Measurements from ENCODE around the gene PRMT3. TPM values are rescaled to one million over a fixed set of nuclear protein-coding genes. Genes with fewer than 3 reads are reported as not detected.

PRMT3 gene
- total RNA-seq, 3 donors from 2014 or later: 14.9 to 26.2 (median 18.4) TPM

DNA sequence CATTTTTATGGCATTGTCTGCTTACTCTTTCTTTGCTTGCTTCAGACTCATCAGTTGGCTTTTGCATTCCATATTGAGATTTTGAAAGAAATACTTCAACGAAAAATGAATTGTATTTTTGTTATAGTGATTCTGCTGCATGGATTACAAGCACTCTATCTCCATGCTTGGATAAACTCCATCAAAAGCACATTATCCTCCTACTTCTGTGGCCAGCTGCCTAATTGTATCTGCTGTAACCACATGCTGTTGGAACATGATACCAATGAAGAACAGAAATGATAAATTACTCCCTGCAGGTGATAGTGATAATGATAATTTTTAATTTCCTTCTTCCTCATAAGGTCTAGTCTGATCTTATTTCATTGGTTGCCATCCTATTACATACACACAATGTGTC lies 100.8 kb downstream of the PRMT3 start:
- Histone ChIP-seq H3K4me1 (no peaks in the 10 kb centered on the region), H3K9me3 (no peaks in the 10 kb centered on the region), H3K4me3 (no peak overlapping the region), H3K27me3 (no peaks in the 10 kb centered on the region), H3K36me3 (no peaks in the 10 kb centered on the region), H3K27ac (no peak overlapping the region)
- intact Hi-C loops (cut with DNase I; ENCODE audit: low total_unique reads): no loop called here
- no peak for TF ChIP-seq POLR2AphosphoS5 (IDR thresholded peaks at IDR 0.05)
- TF ChIP-seq, protein P1, sequence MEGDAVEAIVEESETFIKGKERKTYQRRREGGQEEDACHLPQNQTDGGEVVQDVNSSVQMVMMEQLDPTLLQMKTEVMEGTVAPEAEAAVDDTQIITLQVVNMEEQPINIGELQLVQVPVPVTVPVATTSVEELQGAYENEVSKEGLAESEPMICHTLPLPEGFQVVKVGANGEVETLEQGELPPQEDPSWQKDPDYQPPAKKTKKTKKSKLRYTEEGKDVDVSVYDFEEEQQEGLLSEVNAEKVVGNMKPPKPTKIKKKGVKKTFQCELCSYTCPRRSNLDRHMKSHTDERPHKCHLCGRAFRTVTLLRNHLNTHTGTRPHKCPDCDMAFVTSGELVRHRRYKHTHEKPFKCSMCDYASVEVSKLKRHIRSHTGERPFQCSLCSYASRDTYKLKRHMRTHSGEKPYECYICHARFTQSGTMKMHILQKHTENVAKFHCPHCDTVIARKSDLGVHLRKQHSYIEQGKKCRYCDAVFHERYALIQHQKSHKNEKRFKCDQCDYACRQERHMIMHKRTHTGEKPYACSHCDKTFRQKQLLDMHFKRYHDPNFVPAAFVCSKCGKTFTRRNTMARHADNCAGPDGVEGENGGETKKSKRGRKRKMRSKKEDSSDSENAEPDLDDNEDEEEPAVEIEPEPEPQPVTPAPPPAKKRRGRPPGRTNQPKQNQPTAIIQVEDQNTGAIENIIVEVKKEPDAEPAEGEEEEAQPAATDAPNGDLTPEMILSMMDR (IDR thresholded peaks at IDR 0.05): no peak
- TF ChIP-seq POLR2A (IDR thresholded peaks at IDR 0.05): no peak
- no peak for DNase-seq (ENCODE audit: low spot score in 2 of 2)

DNA sequence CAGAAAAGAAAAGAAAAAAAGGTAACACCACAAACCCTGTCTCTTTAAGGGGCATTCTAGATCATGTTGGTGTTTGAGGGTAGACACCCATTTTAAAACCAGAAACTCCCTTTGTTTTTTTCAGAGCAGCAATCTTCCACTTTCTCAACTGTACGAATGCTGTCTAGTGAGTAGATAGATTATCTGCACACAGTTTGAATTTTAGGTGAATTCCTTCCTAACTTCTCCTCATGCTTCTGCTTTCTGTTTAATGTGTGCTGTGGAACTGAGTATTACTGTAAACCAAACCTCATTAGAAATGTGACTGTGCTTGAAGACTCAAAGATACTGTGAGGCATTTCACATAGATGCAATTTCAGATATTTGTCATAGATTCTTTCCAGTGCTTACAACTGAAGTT lies 102.4 kb downstream of the PRMT3 start:
- Histone ChIP-seq H3K27me3 (no peaks in the 10 kb centered on the region), H3K36me3 (no peaks in the 10 kb centered on the region), H3K9me3 (no peaks in the 10 kb centered on the region), H3K4me1 (no peaks in the 10 kb centered on the region), H3K4me3 (no peak overlapping the region), H3K27ac (no peak overlapping the region)
- intact Hi-C loops (cut with DNase I; ENCODE audit: low total_unique reads): no loop called here
- DNase-seq (ENCODE audit: low spot score in 2 of 2): no peak
- no peak for TF ChIP-seq POLR2AphosphoS5 (IDR thresholded peaks at IDR 0.05)
- TF ChIP-seq, protein P1 (IDR thresholded peaks at IDR 0.05): no peak
- TF ChIP-seq POLR2A (IDR thresholded peaks at IDR 0.05): no peak

DNA sequence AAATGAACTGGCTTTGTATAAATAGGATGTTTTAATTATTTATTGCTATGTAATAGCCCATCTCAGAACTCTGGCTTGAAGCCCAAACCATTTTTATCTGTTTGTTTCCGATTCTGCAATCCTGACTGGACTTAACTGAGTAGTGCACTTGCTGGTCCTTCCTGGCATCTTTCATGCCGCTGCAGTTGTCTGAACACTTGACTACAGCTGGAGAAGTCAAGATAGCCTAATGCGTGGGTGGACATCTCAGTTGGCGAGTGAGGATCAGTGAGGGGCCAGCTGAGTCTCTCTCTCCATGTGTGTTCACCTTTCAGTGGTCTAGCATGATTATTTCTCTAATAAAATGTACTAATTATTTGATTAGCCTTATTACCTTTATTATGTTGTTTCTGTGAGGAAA lies 105.8 kb downstream of the PRMT3 start:
- Histone ChIP-seq H3K4me3 (no peak overlapping the region), H3K36me3 (no peaks in the 10 kb centered on the region), H3K4me1 (no peaks in the 10 kb centered on the region), H3K27me3 (no peaks in the 10 kb centered on the region), H3K9me3 (no peaks in the 10 kb centered on the region), H3K27ac (no peak overlapping the region)
- DNase-seq (ENCODE audit: low spot score in 2 of 2): no peak
- intact Hi-C loops (cut with DNase I; ENCODE audit: low total_unique reads): no loop called here
- no peak for TF ChIP-seq POLR2A (IDR thresholded peaks at IDR 0.05)
- TF ChIP-seq, protein P1 (IDR thresholded peaks at IDR 0.05): no peak
- no peak for TF ChIP-seq POLR2AphosphoS5 (IDR thresholded peaks at IDR 0.05)

DNA sequence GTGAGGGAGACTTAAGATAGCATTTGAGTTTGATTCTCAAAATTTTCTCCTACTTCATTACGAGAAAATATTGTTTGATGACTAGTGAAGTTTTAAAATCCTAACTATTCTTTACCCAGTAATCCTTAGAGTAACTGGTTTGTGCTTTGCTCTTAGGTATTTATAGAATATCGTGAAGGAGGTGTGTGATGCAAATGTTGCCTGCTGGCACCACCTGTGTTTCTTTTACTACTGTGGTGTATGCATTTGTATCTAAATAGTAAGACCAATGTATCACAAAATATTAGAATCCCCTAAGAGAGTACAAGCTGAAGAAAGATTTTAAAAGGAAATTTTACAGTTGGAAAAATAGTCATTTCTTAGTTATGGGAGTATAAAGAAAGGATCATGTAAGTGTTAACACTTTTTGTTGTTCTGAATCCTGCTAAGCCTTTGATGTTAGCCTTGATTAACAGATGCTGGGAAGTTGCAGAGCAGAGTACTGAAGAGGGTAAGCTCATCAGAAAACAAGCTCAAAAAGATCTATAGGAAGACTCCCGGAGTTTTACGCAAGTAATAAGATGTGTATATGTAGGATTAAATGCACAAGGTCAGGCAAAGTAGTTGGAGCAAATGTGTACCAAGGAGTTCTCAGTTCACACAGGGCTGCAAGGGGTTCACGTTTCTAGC lies 109.7 kb downstream of the PRMT3 start:
- Histone ChIP-seq H3K36me3 (no peaks in the 10 kb centered on the region), H3K4me1 (no peaks in the 10 kb centered on the region), H3K4me3 (no peak overlapping the region), H3K27ac (no peak overlapping the region), H3K27me3 (no peaks in the 10 kb centered on the region), H3K9me3 (no peaks in the 10 kb centered on the region)
- no peak for DNase-seq (ENCODE audit: low spot score in 2 of 2)
- intact Hi-C loops (cut with DNase I; ENCODE audit: low total_unique reads): no loop called here
- no peak for TF ChIP-seq POLR2AphosphoS5 (IDR thresholded peaks at IDR 0.05)
- TF ChIP-seq, protein P1 (IDR thresholded peaks at IDR 0.05): no peak
- TF ChIP-seq POLR2A (IDR thresholded peaks at IDR 0.05): no peak

DNA sequence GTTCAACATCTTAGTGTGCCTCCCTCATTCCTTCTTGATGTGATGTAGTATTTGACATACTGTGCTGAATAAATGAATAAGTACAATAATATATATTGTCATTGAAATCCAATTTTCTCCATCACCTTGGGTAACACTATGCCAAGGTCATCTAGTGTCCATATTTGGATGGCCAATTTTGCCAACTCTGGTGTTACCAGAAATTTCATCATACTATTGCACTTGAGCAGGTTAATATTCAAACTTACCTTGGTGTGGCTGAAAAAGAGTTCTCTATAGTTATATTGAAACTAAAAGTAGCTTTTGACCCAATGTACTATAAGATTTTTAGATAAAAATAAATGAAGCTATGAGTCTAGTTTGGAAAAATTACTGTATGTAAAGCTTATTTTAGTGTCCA lies 113.7 kb downstream of the PRMT3 start:
- Histone ChIP-seq H3K36me3 (no peaks in the 10 kb centered on the region), H3K27me3 (no peaks in the 10 kb centered on the region), H3K27ac (no peak overlapping the region), H3K9me3 (no peaks in the 10 kb centered on the region), H3K4me1 (no peaks in the 10 kb centered on the region), H3K4me3 (no peak overlapping the region)
- DNase-seq (ENCODE audit: low spot score in 2 of 2): no peak
- TF ChIP-seq, protein P1 (IDR thresholded peaks at IDR 0.05): no peak
- intact Hi-C loops (cut with DNase I; ENCODE audit: low total_unique reads): no loop called here

Measured in breast epithelium (tissue), 4 donors.